Activated CD8-positive, alpha-beta memory T cell treated with anti-CD3 and anti-CD28 coated beads, Interleukin-2, amount 10 ng/mL, durations not matched to agents 7 days and 5 days (primary cell): ENCODE measurements around the gene CCDC33. TPM values are rescaled to one million over a fixed set of nuclear protein-coding genes. Genes with fewer than 3 reads are reported as not detected.
A peak's percentile ranks its signal among the peaks of the same experiment; 100 is the strongest.

ENCODE experiments used
- ATAC-seq: fragments of 150-1000 bp; cut with Tn5 transposase; one replicate; pipeline ENCODE4 v1.10.0; 2021; ENCODE audit warnings: moderate library complexity
- CTCF ChIA-PET: fragments of 350-600 bp; sonication (Branson Sonifier 250); formaldehyde crosslinking; loops from one replicate; lab custom pipeline; 2021; ENCODE audit warnings: antibody characterized with exemption; lab: Charles Lee
- DNase-seq: peaks from one replicate; pipeline ENCODE4 v3.0.0-alpha.2; 2020
- H3K27ac Mint-ChIP-seq: one replicate; pipeline ENCODE4 v1.8.0; 2021; ENCODE audit warnings: mild to moderate bottlenecking, mixed read lengths
- H3K27me3 Mint-ChIP-seq: one replicate; pipeline ENCODE4 v1.8.0; 2021; ENCODE audit warnings: mixed read lengths
- H3K36me3 Mint-ChIP-seq: one replicate; pipeline ENCODE4 v1.8.0; 2021; ENCODE audit warnings: mild to moderate bottlenecking, mixed read lengths
- H3K4me1 Mint-ChIP-seq: one replicate; pipeline ENCODE4 v1.8.0; 2021; ENCODE audit warnings: mixed read lengths
- H3K4me3 Mint-ChIP-seq: one replicate; pipeline ENCODE4 v1.8.0; 2021; ENCODE audit warnings: mild to moderate bottlenecking, moderate library complexity, mixed read lengths
- H3K9me3 Mint-ChIP-seq: one replicate; pipeline ENCODE4 v1.8.0; 2022; ENCODE audit warnings: low read depth, mixed read lengths
- total RNA-seq, 2 experiments: library from RNA; stranded (reverse); gene quantifications; one replicate each; pipeline ENCODE4 v1.2.3, GENCODE V29; 2021

CCDC33 gene
- total RNA-seq, 2 experiments from 2014 or later: not detected

DNA sequence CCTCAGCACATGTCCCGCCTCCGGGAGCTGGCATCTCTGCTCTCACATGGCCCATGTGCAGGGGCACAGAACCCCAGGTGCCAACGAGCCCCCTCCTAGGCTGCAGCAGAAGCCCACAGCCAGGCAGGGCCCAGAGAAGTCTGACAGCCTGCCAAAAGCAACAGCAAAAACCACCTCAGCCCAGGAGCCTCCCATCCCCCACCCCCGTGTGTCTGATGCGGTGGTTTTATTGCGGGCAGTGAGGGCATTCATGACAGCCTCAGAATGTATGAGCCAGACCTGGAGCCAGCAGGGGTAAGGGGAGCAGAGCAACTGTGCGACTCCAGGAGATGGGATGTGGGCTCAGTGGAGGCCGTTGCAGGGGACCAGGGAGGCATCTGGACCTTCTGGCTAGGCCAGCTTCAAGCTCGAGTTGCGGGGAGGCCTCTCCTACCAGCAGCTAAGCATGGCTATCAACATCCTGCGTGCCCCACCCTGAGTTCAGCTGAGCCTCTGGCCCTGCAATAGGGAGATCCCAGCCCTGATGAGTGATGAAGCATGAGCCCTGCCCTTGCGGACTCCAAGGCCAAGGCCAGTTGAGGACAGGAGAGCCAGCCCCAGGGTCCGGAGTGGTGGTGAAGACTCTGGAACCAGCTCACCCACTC, 78.8 kb downstream of the CCDC33 start:
- H3K4me3 Mint-ChIP-seq: peak overlapping the region; percentile 56
- DNase-seq (peak; percentile 84), ATAC-seq (peak; percentile 60)
- CTCF ChIA-PET: interaction anchor here (1.2 to 8.5 kb wide), 7 partner anchors 7 to 350 kb away, joined by 3 to 132 read pairs (median 5); no protein-coding TSS in a partner anchor
- no peaks in the 10 kb centered on the region for H3K36me3 Mint-ChIP-seq
- H3K27ac Mint-ChIP-seq: peak overlapping the region; percentile 85
- no peaks in the 10 kb centered on the region for H3K9me3 Mint-ChIP-seq
- peaks cover 50% of the 10 kb centered on the region for H3K4me1 Mint-ChIP-seq
- no peaks in the 10 kb centered on the region for H3K27me3 Mint-ChIP-seq

- peak overlapping the region; percentile 85 for H3K27ac Mint-ChIP-seq
- no peaks in the 10 kb centered on the region for H3K36me3 Mint-ChIP-seq
- ATAC-seq (peak; percentile 82), DNase-seq (peak; percentile 90)
- peak overlapping the region; percentile 56 for H3K4me3 Mint-ChIP-seq
- CTCF ChIA-PET: interaction anchor here (0.9 to 3.3 kb wide), 7 partner anchors 10 to 350 kb away, joined by 3 to 10 read pairs (median 3); no protein-coding TSS in a partner anchor
- H3K27me3 Mint-ChIP-seq: no peaks in the 10 kb centered on the region
- no peaks in the 10 kb centered on the region for H3K9me3 Mint-ChIP-seq
- H3K4me1 Mint-ChIP-seq: peaks cover 56% of the 10 kb centered on the region
These were observed 79.5 kb downstream of the CCDC33 start for GRCh38 chr15:74315626-74316025.

DNA sequence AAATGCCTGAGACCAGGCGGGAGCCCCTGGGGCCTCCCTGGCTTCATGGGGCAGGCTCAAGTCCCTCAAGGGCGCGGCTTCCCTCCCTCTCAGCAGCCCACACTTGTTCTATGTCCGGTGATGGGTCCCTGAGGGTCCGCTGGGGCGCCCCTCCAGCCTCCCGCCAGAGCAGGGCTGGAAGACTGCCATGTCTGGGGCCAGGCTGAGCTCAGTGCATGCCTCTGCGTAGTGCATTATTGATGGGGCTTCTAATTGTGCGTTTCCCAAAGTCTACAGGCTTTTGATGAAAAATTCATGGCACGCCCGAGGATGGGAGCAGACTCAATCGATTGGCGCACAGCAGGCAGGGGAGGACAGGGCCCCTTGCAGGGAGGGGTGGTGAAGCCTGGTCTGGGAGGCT, 80.0 kb downstream of the CCDC33 start:
- CTCF ChIA-PET: interaction anchor here (0.9 to 3.3 kb wide), 6 partner anchors 8 to 267 kb away, joined by 3 to 13 read pairs (median 4); no protein-coding TSS in a partner anchor
- no peak overlapping the region for H3K4me3 Mint-ChIP-seq
- H3K27me3 Mint-ChIP-seq: no peaks in the 10 kb centered on the region
- no peaks in the 10 kb centered on the region for H3K36me3 Mint-ChIP-seq
- no peak for DNase-seq
- H3K9me3 Mint-ChIP-seq: no peaks in the 10 kb centered on the region
- peaks cover 57% of the 10 kb centered on the region for H3K4me1 Mint-ChIP-seq
- H3K27ac Mint-ChIP-seq: peak overlapping the region; percentile 85
- no peak for ATAC-seq

GRCh38 chr15:74317820-74318375, 81.8 kb downstream of the CCDC33 start:
- no peaks in the 10 kb centered on the region for H3K36me3 Mint-ChIP-seq
- no peaks in the 10 kb centered on the region for H3K27me3 Mint-ChIP-seq
- no peaks in the 10 kb centered on the region for H3K9me3 Mint-ChIP-seq
- ATAC-seq (no peak), DNase-seq (no peak)
- CTCF ChIA-PET: interaction anchor here (3.0 kb wide), 1 partner anchor 10 kb away, joined by 13 read pairs; no protein-coding TSS in a partner anchor
- no peak overlapping the region for H3K4me3 Mint-ChIP-seq
- peak overlapping the region; percentile 52 for H3K27ac Mint-ChIP-seq
- H3K4me1 Mint-ChIP-seq: peaks cover 55% of the 10 kb centered on the region

DNA sequence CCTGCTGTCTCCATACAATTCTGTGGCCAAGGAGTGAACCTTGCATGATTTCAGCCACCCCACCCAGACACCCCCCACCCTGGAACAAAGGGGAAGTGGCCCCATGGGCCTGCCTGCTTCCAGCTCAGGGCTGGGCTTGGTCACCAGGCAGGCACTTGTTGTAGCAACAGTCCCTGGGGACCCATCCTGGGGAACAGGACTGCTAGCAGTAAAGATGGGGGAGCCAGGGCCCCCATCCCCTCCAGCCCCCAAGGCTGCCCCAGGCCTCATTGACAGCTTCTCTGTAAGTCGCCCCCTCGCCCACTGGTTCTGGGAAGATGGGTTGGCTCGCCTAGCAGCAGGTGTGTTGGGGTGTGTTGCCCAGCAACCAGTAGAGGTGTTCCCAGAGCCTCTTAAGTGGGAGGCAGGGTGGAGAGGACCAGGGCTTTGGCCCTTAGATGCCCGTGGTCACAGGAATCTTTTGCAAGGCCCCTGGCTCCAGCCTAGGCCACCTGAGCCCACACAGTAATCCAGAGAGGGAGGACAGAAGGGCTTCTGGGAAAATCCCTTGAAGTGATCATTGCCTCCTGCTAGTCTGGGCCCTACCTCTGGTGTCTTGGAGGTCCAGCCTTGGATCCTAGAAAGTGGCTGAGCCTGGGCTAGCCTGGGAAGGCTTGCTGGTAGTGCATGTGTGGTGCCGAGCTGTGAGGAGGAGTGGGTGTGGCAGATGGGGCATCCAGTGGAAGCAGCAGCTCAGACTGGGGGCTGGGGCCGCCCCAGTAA, 82.4 kb downstream of the CCDC33 start:
- peaks cover 54% of the 10 kb centered on the region for H3K4me1 Mint-ChIP-seq
- H3K27me3 Mint-ChIP-seq: no peaks in the 10 kb centered on the region
- no peak overlapping the region for H3K27ac Mint-ChIP-seq

DNA sequence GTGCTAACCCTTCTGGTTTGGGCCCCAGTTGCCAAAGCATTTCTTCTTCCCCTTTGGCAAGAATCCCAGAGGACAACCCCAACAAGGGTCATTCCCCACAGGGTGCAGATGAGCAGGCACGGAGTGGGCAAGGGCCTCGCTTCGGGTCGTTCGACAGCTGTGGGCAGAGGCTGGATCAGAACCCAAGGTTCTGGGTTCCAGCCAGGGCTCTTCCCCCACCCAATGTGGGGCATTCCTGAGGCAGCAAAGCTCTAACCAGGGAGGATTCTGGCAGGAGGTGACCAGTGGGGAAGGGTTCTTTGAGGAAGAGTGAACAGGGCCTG, 83.0 kb downstream of the CCDC33 start:
- CTCF ChIA-PET: interaction anchor here (1.0 to 5.2 kb wide), 8 partner anchors 8 to 346 kb away, joined by 3 to 132 read pairs (median 10); no protein-coding TSS in a partner anchor
- Mint-ChIP-seq H3K4me3 (no peak overlapping the region), H3K36me3 (no peaks in the 10 kb centered on the region), H3K9me3 (no peaks in the 10 kb centered on the region), H3K27ac (no peak overlapping the region), H3K27me3 (no peaks in the 10 kb centered on the region), H3K4me1 (peaks cover 50% of the 10 kb centered on the region)
- DNase-seq: no peak
- ATAC-seq: no peak

More for the DNA sequence above, 82.4 kb downstream of the CCDC33 start:
- H3K9me3 Mint-ChIP-seq: no peaks in the 10 kb centered on the region
- CTCF ChIA-PET: interaction anchor here (2.5 to 5.1 kb wide), 3 partner anchors 11 to 190 kb away, joined by 13 to 29 read pairs (median 24); no protein-coding TSS in a partner anchor
- no peaks in the 10 kb centered on the region for H3K36me3 Mint-ChIP-seq
- ATAC-seq: no peak
- no peak overlapping the region for H3K4me3 Mint-ChIP-seq
- no peak for DNase-seq

DNA sequence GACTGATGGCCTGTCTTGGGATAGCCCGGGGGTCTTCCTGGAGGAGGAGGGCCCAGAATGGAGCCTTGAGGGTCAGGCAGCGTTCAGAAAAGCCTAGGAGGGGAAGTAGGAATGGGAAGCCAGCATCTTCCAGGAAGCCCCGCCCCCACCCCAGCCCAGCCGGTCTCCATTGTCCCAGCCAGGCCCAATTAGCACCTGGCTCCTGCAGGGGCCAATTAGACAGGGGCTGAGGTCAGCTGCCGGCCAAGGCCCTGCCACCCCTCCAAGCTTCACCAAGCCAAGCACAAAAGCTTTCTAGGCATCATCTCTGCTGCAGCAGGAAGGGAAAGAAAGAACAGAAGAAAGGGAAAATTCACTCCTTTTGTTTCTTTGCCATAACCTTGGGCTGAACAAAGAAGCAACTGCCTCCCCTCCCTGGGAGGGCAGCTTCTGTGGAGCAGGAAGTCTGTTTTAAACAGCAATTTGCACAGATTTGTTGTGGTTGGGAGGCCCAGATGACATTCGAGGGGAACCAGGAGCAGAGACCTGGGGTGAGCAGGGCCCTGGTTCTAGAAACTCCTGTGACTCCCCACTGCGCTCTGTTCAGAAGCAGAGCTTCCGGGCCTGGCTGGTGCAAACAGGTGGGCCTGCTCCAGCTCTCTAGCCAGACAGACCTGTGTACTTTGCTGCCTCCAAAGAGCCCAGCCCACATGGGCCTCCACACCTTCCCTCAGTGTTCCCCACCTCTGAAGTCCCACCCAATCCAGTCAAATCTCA, 83.6 kb downstream of the CCDC33 start:
- H3K9me3 Mint-ChIP-seq: no peaks in the 10 kb centered on the region
- no peak overlapping the region for H3K4me3 Mint-ChIP-seq
- no peaks in the 10 kb centered on the region for H3K36me3 Mint-ChIP-seq
- H3K27me3 Mint-ChIP-seq: no peaks in the 10 kb centered on the region
- H3K4me1 Mint-ChIP-seq: peaks cover 43% of the 10 kb centered on the region
- ATAC-seq (no peak), DNase-seq (no peak)
- CTCF ChIA-PET: interaction anchor here (1.0 to 5.2 kb wide), 8 partner anchors 9 to 347 kb away, joined by 3 to 132 read pairs (median 6); no protein-coding TSS in a partner anchor
- peak overlapping the region; percentile 66 for H3K27ac Mint-ChIP-seq

DNA sequence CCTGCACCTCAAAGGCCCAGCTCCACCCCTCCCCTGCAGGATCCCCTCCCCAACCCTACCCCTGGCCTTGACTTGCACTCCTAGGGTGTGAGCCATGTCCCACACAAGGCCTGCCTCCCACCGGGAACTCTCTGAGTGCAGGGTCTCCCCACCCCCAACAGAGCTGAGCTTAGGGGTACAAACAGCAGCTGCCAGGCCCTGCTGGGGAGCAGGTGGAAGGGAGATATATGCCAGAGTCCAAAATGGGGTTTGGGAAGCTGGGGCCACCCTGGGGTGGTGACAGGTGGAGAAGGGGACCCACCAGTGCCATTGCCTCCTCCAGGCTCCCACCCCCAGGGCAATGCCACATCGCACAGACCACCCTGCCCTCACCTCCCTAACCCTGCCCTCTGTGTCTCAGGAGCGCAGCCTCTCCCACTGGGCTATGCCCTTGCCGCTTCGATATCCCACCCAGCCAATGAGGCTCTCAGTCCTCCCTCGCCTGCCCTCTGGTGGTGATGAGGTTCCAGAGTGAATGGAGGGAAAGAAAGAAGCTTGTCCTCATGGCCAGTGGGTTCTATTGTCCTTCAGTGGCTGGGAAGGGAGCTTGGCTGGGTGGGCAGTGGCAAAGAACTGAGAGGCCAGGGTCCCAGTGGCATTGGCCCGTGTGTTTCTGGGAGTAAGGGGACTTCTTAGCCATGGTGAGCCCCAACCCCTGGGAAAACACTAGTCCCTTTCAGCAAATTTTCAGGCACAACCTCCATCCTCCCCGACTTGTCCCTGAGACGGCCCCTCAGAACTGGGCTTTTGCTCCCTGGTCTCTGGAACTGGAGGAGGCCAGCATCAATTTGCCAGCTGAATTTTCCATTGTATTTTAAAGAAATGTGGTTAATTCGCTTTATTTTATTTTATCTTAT, 84.5 kb downstream of the CCDC33 start:
- Mint-ChIP-seq H3K4me3 (no peak overlapping the region), H3K27me3 (no peaks in the 10 kb centered on the region), H3K27ac (peak overlapping the region; percentile 66), H3K9me3 (no peaks in the 10 kb centered on the region), H3K4me1 (peaks cover 35% of the 10 kb centered on the region), H3K36me3 (no peaks in the 10 kb centered on the region)
- ATAC-seq: no peak
- DNase-seq: peak; percentile 68
- CTCF ChIA-PET: interaction anchor here (0.6 to 5.2 kb wide), 16 partner anchors 8 to 267 kb away, joined by 3 to 132 read pairs (median 4); no protein-coding TSS in a partner anchor

GRCh38 chr15:74322558-74323180, 86.5 kb downstream of the CCDC33 start:
- ATAC-seq (peak; percentile 89), DNase-seq (peak; percentile 81)
- Mint-ChIP-seq H3K4me1 (peaks cover 20% of the 10 kb centered on the region), H3K27me3 (no peaks in the 10 kb centered on the region), H3K4me3 (no peak overlapping the region), H3K9me3 (no peaks in the 10 kb centered on the region), H3K36me3 (no peaks in the 10 kb centered on the region), H3K27ac (no peak overlapping the region)
- CTCF ChIA-PET: interaction anchor here (0.7 to 5.2 kb wide), 27 partner anchors 8 to 350 kb away, joined by 3 to 132 read pairs (median 3); partner anchors contain the start of gene ISLR2

DNA sequence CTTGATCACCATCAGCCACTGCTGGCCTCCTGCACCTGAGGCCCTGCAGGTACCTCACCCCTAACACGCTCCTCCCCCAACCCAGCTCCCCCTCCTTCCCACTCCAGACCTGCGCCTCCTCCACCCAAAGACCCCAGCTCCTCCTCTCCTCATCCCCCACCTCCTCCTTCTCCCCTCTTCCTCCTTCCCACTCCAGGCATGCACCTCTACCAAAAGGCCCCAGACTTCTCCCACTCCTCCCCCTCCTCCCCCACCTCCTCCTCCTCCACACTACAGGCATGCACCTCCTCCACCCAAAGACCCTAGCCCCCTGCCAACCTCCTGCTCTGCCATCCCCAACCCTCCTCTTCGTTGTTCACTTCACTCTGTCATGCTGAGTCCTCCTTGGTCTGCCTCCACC, 88.6 kb downstream of the CCDC33 start:
- DNase-seq (no peak), ATAC-seq (no peak)
- H3K4me1 Mint-ChIP-seq: peaks cover 29% of the 10 kb centered on the region
- H3K9me3 Mint-ChIP-seq: no peaks in the 10 kb centered on the region
- no peaks in the 10 kb centered on the region for H3K36me3 Mint-ChIP-seq
- H3K27me3 Mint-ChIP-seq: no peaks in the 10 kb centered on the region
- no peak overlapping the region for H3K27ac Mint-ChIP-seq
- CTCF ChIA-PET: no interaction called here
- no peak overlapping the region for H3K4me3 Mint-ChIP-seq

DNA sequence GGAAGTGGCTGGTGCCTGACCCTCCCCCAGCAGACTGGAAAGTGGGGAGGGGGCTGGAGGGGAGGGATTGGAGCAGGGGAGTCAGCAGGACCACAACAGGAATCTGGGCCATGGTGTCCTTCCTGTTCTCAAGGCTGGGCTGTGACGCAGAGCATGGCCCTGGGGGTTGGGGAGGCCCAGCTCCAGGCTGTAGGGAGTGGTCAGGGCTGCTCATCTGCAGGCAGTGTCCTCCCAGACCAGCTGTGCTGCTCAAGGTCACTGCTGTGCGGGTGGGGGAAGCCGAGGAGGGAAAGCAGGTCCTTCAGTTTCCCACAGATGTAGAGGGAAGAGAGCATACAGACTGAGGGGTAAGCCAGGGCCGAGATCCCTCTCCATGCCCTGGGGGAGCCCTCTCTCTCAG, 90.6 kb downstream of the CCDC33 start:
- Mint-ChIP-seq H3K27ac (no peak overlapping the region), H3K4me1 (peaks cover 19% of the 10 kb centered on the region), H3K4me3 (no peak overlapping the region), H3K27me3 (peaks cover 2% of the 10 kb centered on the region), H3K36me3 (no peaks in the 10 kb centered on the region), H3K9me3 (no peaks in the 10 kb centered on the region)
- CTCF ChIA-PET: interaction anchor here (3.0 kb wide), 1 partner anchor 11 kb away, joined by 10 read pairs; no protein-coding TSS in a partner anchor
- ATAC-seq: no peak
- DNase-seq: no peak
